ENCODE measurements around the gene PSEN2.

The PSEN2 gene

DNA sequence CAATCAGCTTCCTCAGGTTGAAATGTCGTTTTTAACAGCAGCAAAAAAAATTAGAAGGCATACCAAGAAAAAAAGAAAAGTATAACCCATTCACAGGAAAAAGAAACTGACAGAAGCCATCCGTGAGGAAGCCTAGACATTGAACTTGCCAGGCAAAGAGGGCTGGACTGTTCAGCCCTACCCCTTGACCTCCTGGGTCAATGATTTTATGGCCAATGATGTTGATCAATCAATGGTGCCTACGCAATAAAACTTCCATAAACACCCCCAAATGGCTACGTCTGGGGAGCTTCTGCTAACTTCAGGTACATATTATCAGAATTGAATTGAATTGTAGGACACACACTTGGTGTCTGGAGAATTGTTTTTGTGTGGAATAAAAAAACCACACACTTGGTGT, 4.8 kb upstream of the PSEN2 start:
- no peak for DNase-seq

DNA sequence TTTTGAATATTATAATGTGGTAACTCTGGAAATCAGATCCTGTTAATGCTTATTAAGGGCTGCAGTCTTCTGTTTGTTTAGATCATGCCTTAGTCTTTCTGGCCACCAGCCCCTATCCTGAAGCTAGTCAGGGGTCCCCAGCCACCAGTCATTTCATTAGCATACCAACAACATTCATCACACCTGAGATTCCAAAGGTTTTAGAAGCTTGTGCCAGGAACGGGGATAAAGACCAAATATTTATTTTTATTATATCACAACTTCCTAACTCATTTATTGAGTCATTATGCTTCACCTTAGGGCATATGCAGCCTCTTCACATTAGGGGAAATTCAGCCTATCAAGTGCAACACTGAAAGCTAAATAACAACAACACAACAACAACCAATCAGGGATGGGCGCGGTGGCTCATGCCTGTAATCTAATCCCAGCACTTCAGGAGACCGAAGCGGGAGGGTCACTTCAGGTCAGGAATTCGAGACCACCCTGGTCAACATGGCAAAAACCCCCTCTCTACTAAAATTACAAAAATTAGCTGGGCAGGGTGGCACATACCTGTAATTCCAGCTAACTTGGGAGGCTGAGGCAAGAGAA, 2.9 kb upstream of the PSEN2 start:
- DNase-seq = no peak

DNA sequence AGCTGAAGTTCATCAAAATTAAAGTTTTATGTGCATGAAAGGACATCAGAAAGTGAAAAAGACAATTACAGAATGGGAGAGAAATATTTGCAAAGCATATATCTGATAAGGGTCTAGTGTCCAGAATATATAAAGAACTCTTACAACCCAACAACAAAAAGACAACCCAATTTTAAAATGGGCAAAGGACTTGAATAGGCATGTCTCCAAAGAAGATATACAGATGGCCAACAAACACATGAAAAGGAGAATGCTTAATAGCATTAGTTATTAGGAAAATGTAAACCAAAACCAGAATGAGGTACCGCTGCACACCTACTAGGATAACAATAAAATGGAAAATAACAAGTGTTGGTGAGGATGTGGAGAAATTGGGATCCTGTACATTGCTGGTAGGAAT, 1.7 kb upstream of the PSEN2 start:
- DNase-seq = no peak

DNA sequence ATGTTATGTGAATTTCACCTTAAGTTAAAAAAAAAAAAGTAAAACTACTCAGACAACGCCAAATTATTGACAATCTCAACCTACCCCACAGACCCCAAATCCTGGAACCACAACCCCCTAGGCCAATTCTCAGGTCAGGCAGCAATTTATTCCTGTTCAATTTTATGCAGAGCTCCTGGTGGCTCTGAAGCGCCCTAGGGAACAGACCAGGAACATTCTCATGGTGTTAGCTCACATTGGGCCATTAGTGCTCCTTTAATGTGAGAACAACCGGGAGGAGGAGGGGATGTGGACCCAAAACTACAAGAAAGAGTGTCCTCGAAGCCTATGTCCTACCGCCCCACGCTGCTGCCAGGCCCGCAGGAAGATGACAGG, 403 bp upstream of the PSEN2 start:
- DNase-seq = no peak

DNA sequence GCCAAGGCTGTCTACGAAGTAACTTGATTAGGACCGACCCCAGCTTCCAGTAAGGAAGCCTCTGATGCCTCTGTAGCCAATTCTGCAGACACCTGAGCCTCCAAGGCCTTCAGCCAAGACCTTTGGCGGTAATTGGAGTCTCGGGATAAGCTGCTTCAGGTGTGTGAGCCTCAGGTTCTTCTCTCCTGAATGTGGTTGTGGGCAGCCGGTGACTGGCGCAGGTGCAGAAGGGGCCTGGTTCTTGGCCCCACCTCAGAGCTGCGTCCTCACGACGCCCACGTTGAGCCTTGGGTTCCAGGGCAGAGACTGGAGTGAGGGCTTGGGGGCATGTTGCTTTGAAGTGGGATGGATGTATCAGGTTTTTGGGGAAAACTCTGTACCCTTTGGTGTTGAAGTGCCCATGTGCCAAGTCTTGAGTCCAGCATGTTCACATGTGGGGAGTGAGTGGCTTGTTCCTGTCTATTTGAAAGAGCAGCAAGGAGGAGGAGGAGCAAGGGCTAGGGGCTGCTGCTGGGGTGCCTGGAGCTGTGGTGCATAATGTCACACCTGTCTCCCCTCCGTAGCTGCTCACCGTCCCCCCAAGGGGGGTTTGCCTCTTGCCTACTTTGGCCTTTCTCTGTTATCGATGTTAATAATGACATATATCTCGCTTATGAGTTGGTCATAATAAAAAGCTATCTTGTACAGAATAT, 1.4 kb downstream of the PSEN2 start:
- no peak for DNase-seq

DNA sequence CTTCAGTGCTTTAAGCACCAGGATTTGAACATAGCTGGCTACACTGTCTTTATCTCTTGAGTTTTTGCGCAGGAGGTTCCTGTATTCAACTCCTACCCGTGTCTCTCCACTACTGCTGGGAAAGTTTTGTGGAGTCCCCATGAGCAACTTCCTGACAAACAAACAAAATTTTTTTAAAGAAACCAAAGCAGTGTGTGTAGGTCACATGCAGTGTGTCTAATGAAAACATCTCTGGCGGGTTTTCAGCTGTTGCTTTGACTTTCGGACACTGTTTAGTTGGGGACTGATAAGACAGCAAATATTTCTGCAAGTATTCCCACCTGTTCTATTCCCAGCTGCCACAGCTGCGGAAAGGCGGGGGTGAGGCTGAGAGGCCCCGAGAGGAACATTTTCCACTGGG, 2.0 kb downstream of the PSEN2 start:
- DNase-seq = no peak

DNA sequence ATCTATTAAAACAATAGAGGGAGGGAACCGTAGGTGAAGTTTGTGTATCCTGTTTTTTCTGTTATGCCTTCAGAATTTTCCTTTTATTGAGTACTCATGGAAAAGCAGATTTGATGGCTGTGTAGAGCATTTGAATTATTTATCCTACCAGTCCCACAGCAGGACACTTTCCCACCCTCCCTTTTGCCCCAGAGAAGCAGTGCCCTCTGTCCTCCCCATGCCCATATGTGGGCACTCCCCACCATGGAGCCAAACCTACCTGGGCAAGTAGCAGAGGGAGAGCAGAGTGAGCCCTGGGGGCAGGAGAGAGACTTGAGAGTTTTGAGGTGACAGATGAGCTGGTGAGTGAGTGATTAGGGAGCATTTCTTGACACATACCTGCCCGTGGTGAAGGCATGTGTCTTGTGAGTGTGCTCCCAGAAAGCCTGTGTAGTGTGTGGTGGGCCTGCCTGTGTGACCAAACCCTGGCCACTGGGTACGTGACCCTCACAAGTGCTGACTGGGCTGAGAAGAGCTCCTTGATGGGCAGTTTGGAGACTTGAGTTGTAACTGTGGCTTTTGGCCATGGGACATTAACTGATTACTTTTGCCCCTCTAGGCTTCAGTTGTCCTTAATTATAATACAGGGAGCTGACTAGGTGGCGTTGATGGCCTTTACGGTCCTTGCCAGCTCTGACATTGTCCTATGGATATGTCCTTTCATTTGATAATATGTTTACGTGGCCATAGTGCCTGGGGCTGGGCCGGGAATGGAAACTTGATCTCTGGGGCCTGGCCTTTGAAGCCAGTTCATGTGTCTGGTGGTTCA, 3.6 kb downstream of the PSEN2 start:
- no peak for DNase-seq

DNA sequence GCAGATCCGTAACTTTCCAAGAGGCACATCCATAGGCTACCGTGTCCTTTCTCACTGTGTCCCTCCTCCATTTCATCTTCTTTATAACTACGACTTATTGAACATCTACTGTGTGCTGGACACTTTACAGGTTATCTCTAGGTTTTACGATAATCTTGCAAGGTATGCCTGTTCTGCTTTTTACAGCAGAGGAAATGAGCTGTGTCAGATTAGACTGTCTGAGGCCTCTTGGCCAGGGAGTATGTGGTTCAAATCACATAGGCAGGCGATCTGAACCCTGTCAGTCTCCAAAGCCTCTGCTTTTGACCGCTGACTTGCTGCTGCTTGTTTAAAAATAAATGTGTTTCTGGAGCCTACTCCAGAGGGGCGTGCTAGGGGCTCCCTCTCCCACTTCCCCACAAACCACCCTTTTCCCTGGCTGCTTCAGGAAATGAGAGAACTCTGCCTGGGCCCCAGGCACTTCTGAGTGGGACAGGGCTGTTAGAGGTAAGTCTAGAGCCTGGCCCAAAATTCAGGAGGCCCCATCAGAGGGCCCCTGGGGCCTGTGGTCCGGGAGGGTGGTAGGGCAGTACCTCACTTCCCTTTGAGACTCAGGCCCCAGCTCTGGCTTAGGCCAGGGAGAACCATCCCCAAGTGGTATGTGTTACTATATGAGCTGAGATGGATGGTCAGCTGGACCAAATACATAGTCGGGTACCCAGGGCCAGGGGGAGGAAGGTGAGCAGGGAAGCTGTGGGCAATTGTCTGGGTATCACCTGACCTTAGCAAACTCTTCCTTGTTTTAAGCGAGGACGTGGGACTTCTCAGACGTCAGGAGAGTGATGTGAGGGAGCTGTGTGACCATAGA, 4.4 kb downstream of the PSEN2 start:
- no peak for DNase-seq

DNA sequence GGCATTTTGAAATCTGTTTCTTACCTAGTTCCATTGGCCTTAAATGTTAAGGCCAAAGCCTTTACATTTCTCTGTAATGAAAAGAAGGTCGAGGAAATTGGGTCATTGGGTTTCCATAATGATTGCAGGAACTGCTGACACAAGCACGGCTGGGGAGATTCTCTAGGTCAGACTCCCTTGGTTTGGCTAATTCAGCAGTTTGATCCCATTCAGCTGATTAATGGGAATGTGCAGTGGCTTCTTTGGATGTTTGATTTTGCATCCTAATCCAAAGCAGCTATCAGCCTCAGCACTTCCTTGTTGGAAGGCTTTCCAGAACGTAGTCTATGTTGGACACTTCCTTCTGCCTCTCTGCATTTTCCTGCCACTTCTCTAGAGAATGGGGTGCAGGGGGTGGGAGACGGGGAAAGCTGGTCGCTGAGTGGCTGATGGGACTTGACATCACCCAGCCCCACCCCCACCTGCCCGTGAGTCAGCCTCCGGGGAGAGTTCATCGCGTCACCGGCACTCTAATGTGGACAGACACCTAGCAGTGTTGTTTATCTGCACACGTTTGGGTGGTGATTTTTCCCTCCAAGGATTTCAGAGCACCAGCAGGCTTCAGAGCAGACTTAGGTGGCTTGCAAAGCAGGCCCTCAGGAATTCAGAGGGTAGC, 5.4 kb downstream of the PSEN2 start:
- no peak for DNase-seq

DNA sequence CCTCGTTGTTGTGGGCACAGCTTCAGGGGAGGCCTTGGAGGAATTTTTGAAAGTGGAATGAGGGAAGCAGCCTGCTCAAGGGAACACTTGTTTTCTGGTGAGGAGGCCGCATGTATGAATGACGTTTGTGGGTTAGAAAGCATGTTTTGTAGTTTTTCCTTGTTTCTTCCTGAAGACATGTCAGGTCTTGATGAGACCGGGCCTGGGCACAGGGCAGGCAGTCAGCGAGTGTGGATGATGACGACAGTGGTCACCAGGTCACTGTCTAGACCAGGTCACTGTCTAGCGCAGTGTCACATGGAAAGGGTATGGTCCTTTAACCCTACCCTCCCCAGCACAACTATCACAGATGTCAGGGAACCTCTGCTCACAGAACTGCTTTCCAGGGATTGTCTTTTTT, 7.3 kb downstream of the PSEN2 start:
- DNase-seq = no peak

DNA sequence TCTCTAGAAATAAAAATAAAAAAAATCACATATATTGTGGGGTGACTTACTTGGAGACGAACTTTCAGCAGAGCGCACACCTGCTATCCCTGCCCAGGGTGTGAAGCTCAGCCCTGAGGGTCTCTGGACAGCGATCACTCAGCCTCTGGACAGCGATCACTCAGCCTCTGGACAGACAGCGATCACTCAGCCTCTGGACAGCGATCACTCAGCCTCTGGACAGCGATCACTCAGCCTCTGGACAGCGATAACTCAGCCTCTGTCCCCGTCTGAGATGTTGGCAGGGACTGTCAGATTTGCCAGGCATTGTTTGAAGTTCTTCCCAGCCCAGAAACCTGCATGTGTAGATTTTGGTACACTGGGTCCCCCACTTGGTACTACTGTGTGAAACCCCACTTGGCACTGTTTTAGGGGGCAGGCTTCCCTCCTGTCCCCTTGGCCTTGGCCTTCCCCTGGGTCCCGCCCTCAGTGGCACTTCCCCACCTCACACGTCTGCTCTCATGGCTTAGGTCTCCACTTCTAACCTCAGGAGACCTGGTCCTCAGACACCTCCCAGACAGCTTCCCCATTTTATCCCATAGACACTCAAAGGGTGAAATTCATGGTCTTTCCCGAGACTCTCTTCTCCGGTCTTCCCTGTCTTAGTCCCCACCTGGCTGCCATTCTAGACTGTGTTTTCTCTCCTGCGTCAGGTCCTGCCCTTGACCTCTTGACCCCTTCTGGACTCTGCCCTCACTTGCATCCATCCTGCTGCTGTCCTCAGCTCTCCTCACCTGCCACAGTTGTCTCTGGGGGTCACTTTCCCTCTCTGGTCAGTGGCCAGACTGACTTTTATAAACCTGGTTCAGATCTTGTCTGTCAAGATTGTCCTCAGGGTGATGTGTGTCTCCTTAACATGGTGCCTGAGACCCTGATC, 10.2 kb downstream of the PSEN2 start:
- no peak for DNase-seq

DNA sequence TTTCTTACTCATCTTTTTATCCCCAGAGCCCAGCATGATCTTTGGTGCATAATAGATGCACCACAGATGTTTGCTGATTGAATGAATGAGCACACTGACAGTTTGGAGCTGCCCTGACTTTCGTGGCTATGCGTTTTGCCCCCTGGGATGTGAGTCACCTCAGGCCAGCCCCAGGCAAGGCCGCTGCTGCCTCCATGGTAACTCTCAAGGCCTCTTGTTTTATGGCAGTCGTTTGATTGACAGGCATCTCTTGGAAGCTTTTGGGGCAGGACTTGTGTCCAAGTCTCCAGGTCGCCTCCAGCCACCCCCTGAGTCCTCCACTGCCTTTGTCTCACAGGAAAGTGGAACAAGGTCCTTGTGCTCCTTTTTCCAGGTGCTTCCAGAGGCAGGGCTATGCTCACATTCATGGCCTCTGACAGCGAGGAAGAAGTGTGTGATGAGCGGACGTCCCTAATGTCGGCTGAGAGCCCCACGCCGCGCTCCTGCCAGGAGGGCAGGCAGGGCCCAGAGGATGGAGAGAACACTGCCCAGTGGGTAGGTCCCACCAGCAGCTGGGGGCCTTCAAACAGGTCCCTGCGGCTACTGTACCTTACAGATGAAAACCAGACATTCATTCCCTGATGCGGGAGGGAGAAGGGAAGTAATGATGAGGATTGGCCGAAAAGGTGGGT, 11.2 kb downstream of the PSEN2 start:
- no peak for DNase-seq

DNA sequence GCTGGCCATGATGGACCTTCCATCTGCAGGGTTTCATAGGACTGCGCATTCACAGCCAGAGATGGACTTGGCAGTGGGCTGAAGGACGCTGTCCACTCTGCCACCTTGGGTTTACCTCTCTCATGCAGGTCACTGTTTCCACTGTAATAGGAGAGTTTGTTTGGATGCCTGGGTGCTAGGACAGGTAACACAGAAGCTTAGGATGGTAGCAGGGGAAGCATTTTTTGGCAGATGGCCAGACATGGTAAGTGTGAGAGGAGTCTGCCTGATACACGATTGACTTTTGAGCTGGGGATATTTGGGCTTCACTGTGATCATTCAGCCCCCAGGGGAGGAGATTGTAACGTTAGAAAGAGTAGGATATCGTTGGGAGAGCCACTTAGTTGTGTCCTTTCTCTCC, 11.8 kb downstream of the PSEN2 start:
- DNase-seq = no peak

DNA sequence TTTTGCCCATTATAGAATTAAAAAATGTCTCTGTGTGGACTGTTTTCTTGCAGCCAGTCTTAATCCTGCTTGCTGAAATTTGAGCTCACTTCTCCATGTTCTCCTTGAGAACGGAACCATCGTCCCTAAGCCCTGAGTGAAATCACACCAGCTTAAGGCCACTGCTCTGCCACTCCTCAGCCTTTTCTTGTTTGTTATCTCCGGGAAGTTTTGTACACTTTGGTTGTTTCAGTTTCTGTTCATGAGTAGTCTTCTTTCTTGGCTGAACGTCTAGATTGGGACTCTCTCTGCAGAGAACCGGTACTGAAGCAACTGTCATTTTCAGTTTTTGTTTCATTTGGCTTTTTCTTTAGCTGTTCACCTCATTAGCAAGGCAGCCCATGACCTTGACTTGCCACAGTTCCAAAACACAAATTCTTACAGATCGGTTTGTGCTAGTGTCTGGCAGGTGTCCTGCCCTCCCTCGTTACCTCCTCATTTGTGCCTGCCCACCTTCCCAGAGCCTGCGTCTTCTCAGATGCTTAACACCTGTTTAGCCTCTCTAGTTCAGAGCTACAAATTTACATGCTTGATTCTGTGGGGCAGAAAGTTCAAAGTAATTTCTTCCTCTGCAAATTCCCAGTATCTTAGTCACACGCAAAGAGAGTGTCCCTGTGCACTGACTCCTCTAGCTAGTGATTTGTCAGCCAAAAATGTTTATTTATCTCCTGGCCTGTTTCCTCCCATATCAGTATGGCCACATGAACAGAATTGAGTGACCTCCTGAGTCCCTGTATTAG, 12.4 kb downstream of the PSEN2 start:
- DNase-seq = peak; percentile 17

DNA sequence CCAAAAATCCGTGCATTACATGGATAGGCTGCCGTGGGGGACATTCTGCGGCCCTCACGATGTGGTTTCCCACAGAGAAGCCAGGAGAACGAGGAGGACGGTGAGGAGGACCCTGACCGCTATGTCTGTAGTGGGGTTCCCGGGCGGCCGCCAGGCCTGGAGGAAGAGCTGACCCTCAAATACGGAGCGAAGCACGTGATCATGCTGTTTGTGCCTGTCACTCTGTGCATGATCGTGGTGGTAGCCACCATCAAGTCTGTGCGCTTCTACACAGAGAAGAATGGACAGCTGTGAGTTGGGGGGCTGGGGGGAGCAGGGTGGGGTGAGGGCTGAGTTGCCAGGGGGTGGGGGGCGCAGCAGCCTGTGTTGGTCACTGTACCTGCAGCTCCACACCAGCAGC, 13.2 kb downstream of the PSEN2 start:
- no peak for DNase-seq

DNA sequence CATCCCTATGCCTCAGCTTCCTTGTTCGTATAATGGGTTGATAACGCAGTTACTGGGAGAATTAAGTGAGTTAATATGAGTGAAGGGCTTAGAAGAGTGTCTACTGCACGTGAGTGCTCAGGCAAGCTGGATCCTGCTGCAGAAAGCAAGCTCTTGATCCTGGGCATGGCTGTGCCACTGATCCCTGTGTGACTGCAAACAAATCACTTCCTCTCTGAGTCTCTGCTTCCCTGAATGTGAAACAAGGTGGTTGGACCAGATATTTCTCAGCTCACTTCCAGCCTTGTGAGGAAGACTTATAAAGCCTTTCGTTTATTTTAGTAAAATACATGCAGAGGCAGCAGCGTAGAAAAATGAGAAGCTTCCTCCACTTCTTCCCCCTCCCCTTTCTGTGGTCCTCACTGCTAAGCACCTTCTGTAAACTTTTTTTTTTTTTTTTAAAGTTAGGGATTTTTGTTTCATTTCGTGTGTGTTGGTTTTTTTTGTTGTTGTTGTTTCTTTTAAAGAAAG, 13.8 kb downstream of the PSEN2 start:
- no peak for DNase-seq

DNA sequence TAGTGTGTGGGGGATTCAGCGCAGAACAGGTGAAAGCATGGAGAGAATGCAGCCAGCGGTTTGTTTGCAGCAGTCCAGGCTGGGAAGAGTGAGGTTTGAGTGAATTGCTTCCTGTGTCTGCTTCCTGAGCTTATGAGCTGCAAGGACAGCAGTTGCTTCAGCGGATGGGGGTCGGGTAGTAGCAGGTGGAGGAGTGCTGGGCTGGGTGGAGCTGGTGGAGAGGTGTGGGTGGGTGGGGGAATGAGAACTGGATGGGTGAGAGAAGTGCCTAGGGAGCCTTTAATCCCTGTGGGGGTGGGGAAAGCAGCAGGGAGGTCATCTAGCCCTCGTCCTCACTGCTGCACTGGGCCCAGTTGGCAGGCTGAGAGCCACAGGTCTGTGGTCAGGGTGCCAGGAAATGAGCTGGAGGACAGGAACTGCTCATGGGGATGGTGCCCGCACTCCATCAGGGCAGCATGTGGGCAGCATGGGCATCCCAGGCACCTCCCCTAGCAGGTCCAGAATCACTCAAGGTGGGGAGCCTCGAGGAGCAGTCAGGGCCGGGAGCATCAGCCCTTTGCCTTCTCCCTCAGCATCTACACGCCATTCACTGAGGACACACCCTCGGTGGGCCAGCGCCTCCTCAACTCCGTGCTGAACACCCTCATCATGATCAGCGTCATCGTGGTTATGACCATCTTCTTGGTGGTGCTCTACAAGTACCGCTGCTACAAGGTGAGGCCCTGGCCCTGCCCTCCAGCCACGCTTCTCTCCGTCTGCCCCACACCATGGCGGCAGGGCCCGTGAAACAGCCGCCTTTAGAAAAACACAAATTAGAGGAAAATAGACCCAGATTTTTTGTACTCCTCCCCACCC, 14.8 kb downstream of the PSEN2 start:
- DNase-seq = no peak

DNA sequence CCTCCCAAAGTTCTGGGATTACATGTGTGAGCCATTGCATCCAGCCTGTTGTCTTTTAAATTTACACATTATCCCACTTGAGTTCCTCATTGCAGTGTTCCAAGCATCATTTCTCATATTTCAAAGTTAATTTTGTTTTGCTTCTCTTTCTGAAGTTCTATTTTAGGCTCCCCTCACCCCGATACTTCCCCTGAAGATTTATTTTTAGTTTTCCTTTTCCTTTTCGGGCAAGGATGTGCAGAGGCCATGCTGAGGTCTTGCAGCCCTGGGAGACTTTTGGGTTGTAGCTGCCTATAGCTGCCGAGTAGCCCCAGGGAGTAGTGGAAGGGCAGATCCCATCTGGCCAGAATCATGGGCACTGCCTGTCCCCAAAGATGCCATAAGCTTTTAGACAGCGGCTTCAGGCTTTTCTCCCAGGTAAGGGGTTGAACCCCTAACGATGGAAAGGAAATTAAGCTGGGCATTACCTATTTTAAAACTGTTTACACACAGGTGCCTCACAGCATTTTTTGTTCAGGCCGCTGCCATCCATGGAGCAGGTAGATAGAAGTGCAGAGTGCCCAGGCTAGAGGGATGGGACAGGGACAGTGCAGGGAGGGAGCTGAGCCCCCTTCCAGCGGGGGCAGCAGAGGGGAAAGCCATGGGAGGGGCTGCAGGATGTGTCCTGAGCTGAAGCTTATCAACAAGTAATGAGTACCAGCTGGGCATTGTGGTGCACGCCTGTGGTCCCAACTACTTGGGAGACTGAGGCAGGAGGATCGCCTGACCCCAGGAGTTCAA, 15.9 kb downstream of the PSEN2 start:
- DNase-seq = no peak
